Measurements from ENCODE around the gene JADE2.

JADE2 gene

GRCh38 chr5:134530301-134531077 is 5.0 kb downstream of the JADE2 start:
- DNase-seq: no peak

- DNase-seq: no peak
Observed at GRCh38 chr5:134533115-134533815, 7.8 kb downstream of the JADE2 start.

DNA sequence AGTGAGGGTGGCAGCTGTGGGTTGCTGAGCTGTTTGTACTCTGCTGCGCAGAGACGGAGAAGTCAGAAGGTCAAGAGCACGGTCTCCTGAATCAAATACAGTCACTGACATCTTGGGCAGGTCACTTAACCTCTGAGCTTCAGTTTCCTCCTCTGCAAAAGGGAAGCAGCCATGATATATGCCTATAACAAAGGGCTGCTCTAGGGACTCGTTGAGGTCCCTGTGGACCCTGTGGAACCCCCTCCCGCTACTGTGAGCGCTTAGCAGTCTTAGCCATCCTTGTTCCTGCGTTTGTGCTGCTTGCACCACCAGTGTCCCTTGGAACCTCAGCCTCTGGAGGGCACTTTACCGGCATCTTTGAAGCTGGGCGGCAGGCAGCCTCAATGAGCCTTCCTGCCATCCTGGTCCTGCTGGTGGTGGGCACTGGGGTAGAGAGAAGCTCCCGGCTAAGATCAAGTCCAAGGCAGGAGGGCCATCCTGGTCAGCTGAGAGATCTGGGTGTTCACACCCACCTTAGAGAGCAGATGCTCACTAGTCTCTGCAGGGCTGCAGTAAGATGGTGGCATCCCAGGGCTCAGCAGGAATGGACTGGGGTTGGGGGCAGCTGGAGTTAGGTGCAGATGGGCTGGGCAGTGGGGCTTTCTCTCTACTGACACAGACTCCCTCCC is 8.7 kb downstream of the JADE2 start:
- DNase-seq: no peak

DNA sequence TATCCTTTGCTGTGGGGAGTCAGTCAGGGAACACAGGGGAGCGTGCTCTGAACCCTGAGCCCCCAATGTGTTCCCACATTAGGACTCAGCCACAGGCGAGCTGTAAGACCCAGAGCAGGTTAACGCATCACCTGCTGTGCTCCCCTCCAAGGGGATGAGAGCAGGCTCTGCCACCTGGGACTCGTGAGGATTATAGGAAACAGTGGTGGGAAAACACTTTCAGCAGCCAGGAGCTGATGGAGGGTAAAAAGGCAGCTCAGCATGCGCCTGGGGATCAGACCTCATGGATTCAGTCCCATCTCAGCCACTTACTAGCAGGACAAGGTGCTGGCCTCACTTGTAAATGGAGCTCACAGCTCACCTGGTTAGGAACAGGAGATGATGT is 9.2 kb downstream of the JADE2 start:
- DNase-seq: no peak

GRCh38 chr5:134536876-134537275 is 11.4 kb downstream of the JADE2 start:
- DNase-seq: no peak

DNA sequence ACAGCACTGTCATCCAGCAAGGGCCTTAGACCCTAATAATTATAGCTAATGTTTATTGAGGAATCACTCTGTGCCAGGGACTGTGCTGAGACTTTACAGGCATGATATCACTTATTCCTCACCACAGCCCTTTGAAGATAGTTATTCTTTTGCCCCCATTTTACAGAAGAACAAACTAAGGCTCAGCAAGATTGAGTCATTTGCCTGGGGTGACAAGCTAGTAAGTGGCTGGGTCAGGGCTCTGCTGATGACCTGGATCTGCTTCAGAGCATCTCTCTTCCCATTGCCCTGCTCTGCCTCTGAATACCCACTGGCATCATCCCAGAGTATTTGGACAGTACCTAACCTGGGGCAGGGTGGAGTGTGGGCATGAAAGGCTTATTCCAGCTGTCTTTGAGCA is 11.8 kb downstream of the JADE2 start:
- no peak for DNase-seq

DNA sequence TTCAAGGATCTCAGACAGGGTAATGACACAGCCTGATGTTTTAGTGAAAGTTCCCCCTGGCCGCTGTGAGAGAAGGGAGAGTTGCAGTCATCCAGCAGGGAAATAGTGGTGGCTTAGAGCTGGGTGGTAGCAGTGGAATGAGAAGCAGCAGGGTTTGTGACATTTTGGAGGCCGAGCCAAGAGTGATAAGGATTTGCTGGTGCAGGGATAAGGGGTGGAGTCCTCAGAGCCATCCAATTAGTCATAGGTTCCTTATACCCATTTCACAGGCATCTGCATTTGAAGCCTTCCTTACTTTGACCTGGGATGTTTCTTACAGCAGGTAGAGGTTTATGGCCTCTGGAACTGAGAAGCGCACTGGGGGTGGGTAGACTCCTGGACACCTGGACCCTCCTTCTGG is 12.8 kb downstream of the JADE2 start:
- no peak for DNase-seq

- no peak for DNase-seq
Observed at GRCh38 chr5:134539732-134540131, 14.3 kb downstream of the JADE2 start.

DNA sequence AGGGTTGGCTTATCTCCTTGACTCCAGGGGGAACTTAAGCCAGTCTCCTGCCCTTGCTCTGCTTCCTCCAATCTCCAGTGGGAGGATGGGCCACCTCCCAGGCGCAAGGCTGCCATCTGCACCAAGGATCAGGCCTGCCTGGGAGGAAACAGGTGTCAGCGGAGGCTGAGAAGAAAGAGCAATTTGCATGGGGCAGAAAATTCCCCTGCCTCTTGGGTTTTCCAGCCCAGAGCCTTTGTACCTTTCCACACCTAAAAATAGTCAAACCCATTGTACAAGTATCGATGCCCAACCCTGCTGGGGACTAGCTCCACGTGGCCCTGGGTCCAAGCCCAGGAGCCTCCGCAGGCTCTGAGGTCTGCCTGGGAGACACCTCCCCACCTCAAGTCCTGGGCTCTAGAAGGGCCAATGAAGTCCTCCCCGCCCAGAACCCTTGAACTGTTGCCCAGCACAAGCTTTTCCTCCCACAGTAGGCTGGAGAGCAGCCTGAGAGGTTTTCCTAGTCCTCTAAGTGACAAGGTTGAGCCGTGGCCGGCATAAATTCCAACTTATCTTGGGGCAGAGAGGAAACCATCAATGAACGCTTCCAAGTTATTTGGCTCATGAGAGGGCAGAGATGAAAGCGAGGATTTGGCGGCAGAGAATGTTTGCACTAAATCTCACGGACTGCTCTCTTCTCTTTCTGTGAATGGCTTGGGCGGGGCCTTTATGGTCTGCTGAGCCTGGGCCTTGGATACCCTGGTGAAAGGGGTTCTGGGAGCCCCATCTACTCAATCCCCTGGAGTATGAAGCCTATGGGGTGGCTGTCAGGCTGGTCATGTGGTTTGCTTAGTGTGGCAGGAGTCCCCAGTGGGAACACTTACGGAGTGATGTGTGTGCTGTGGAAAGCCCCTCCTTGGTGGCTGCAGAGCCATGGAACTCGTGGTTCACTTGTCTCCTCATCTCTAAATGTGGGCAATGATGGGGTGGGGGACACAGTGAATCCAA is 15.6 kb downstream of the JADE2 start:
- DNase-seq: no peak

DNA sequence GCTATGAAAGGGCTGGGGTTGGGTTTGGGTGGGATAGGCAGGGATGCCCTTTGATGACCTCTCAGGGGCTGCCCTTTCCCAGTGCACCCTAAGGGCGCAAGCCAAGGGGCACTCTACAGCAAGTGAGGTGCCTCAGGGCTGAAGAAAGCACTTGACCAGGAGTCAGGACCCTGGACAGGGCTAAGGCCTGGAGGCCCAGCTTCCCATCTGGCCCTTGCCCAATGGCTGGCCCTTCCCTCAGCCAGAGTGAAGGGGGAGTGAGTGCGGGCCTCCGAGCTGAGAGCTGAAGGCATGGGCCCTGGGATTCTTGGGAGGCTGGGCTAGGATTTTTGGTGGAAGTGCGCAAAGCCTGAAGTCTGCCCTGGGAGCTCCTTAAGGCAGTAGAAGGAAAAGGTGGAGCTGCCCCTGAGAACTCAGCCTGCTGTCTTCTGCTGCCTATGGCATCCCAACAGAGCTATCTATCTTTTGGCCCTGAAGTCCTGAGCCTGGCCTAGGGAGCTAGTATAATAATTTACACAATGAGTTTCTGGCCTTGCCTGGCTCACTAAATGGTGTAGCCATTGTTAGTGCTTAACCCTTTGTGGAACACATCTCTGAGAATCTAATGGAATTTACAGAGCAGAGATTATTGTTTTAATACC is 16.4 kb downstream of the JADE2 start:
- no peak for DNase-seq

- no peak for DNase-seq
Observed at GRCh38 chr5:134543820-134544614, 18.5 kb downstream of the JADE2 start.

DNA sequence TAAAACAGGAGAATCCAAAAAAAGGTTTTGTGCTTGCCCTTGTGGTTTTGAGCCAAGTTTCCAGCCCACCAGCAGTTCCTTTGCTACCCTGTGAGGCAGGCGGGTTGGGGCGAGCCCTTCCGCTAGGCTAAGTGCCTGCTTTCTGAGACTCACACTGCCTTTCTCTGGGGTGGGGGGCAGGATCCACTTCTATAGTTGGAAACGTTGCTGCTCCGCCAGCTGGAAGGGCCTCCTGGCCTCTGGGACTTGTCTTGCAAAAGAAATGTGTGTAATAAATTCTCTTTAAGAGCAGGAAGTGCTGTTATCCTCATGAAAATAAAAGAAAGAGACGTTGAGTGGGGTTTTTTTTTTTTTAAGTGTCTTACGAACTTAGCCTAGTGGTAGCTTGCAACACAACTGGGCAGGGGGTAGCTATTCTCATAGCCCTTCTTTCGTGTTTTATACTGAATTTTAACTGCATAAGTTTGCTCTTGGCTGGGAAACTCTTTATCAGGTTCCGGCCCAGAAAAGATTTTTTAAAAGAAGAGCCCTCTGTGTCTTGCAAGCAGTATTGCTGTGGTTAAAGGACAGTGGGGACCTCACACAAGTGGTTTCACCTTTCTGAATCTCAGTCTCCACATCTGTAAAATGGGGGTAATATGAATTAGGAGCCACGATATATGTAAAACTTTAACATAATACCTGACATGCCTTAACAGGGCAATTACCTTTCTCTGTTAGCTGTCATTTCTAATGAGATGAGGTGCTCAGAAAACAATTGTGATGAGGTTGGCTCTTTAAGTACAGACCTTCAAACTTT is 19.8 kb downstream of the JADE2 start:
- DNase-seq: no peak

DNA sequence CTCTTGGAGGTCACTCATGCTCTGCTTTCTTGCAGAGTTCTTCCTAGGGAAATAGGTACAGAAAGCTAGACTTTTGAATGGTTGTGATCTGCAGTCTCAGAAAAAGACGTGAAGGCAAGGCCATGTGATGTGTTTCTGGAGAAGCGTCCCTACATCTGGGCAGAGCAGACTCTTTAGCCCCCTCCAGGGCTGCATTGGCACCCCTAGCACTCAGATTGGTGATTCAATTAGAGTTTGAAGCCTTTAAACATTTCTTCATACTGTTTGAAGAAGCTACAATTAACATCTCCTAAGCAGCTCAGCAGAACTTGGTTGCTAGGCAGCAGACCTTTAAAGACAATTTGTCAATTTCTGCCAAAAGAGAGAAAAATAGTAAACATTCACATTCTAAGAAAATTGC is 21.6 kb downstream of the JADE2 start:
- no peak for DNase-seq

DNA sequence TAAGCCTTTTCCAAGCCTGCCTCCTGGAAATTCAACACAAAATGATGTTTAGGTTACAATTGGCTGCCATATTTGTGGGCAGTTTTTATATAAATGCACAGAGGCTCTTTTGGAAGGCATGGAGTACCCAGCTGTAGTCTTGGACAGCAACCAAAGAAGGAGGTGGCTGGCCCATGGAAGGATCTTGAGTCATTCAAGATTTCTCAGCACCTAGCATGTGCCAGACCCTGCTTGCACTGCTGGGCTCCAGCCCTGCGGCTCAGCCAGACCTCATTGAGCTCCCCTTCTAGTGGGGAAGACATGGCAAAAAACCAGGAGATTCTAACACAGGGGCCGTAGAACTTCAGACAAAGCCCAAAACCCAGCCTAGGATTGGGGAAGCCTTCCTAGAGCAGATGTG is 22.1 kb downstream of the JADE2 start:
- no peak for DNase-seq

- no peak for DNase-seq
Observed at GRCh38 chr5:134547999-134548658, 22.7 kb downstream of the JADE2 start.

- no peak for DNase-seq
Observed at GRCh38 chr5:134549714-134550113, 24.2 kb downstream of the JADE2 start.

- no peak for DNase-seq
Observed at GRCh38 chr5:134550271-134551214, 25.1 kb downstream of the JADE2 start.

- no peak for DNase-seq
Observed at GRCh38 chr5:134551901-134552300, 26.4 kb downstream of the JADE2 start.

GRCh38 chr5:134552301-134552700 is 26.8 kb downstream of the JADE2 start:
- DNase-seq: no peak
